NCI-H2029 treated with DMSO at 0.1 percent for 48 hours (cell line): ENCODE data around the gene TAS2R1.

Experiments used
- DNase-seq: peaks from one replicate; lab custom pipeline; 2025; lab: John Stamatoyannopoulos, UW

Gene TAS2R1

DNA sequence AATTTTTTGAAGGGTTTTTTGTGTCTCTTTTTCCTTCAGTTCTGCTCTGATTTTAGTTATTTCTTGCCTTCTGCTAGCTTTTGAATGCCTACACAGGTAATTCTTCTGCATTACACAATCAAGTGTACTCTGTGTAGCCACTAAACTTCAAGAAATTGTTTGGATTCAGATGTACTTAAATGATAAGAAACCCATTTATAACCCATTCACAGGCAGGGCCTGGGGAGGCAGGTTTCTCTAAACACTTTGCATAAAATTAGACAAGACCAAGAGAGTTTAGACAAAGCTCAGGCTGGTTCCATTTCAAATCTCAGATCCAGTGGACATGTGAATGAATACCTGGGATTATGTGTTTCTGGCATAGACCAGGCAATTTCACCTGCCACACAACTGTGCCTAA lies 43.0 kb downstream of the TAS2R1 start:
- no peak for DNase-seq

DNA sequence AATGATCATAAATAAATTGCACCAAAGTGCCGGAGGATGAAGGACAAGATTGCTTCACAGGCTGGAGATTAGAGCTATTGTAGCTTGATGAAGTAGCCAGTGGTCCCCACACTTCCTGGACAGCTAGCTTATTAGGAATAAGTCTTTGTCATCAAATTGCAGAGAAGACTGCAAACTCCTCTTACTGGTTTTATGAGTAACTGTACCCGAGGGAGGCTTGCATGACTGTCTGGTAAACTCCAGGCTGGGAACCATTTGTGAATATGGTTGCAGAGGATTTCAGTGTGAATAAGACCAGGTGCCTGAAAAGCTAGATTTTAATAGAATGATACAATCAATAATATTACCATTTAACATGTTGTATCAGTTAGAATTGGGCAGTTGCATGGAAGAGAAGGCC lies 47.7 kb downstream of the TAS2R1 start:
- no peak for DNase-seq
